HepG2 (cell line): ENCODE data around the gene C16orf54. TPM values are rescaled to one million over a fixed set of nuclear protein-coding genes. Genes with fewer than 3 reads are reported as not detected.

Experiments used
- AGO2 ChIP-seq: fragments of 200-400 bp; formaldehyde crosslinking; optimal IDR thresholded peaks from 2 replicates; pipeline ENCODE3; 2017; ENCODE audit warnings: mild to moderate bottlenecking, low read depth, low read length, moderate library complexity
- ELF3 ChIP-seq: IDR thresholded peaks from 2 replicates; pipeline ENCODE4 v1.6.1; 2016; ENCODE audit warnings: missing genetic modification reagents, missing compliant biosample characterization
- ERF ChIP-seq: IDR thresholded peaks from 2 replicates; pipeline ENCODE4 v1.6.1; 2018; ENCODE audit warnings: missing biosample characterization, missing genetic modification reagents
- FOXC1 ChIP-seq: sonication (generic); formaldehyde crosslinking; IDR thresholded peaks from 2 replicates; pipeline ENCODE4 v1.8.0; 2022; ENCODE audit warnings: mild to moderate bottlenecking, missing genetic modification reagents, borderline replicate concordance
- HDAC1 ChIP-seq: sonication (generic); formaldehyde crosslinking; IDR thresholded peaks from 2 replicates; pipeline ENCODE4 v1.5.1; 2020; ENCODE audit warnings: mild to moderate bottlenecking, missing genetic modification reagents
- HNRNPK ChIP-seq: fragments of 200-400 bp; formaldehyde crosslinking; IDR thresholded peaks from 2 replicates; pipeline ENCODE4 v1.6.1; 2018; ENCODE audit warnings: low read length, low read depth, moderate library complexity, mild to moderate bottlenecking; ENCODE audit not compliant: poor library complexity, severe bottlenecking
- HOXA3 ChIP-seq: sonication (generic); formaldehyde crosslinking; IDR thresholded peaks from 2 replicates; pipeline ENCODE4 v1.5.0; 2020; ENCODE audit warnings: missing genetic modification reagents
- JUN ChIP-seq: sonication (generic); formaldehyde crosslinking; IDR thresholded peaks from 2 replicates; pipeline ENCODE4 v1.4.0; 2020; ENCODE audit warnings: mild to moderate bottlenecking, missing genetic modification reagents
- MYC ChIP-seq: sonication (generic); formaldehyde crosslinking; IDR thresholded peaks from 2 replicates; pipeline ENCODE4 v1.9.0; 2021; ENCODE audit warnings: missing genetic modification reagents, borderline replicate concordance
- NFKBIZ ChIP-seq: IDR thresholded peaks from 2 replicates; pipeline ENCODE4 v1.6.1; 2018; ENCODE audit warnings: missing genetic modification reagents, missing compliant biosample characterization
- NR1H2 ChIP-seq: sonication (generic); formaldehyde crosslinking; IDR thresholded peaks from 2 replicates; pipeline ENCODE4 v1.8.1; 2022; ENCODE audit warnings: low read depth, missing genetic modification reagents, borderline replicate concordance
- POLR2A ChIP-seq, 2 experiments: IDR thresholded peaks; 2 replicates each; pipeline ENCODE4 v1.6.1; 2011; ENCODE audit warnings: low read depth in 2 of 2, low read length in 2 of 2, mild to moderate bottlenecking in 1 of 2, moderate library complexity in 1 of 2; ENCODE audit not compliant: insufficient read depth in 1 of 2
- PRDM10 ChIP-seq: sonication (generic); formaldehyde crosslinking; IDR thresholded peaks from 2 replicates; pipeline ENCODE4 v1.4.0; 2020; ENCODE audit warnings: low read depth, missing genetic modification reagents
- RAD21 ChIP-seq: fragments of 450-650 bp; formaldehyde crosslinking; IDR thresholded peaks from 2 replicates; pipeline ENCODE4 v1.5.0; 2020; ENCODE audit warnings: mild to moderate bottlenecking
- SRY ChIP-seq: sonication (generic); formaldehyde crosslinking; IDR thresholded peaks from 2 replicates; pipeline ENCODE4 v1.8.0; 2022; ENCODE audit warnings: mild to moderate bottlenecking, missing genetic modification reagents
- TBX3 ChIP-seq: fragments of 450-650 bp; IDR thresholded peaks from 2 replicates; pipeline ENCODE4 v1.6.1; 2017; ENCODE audit warnings: antibody characterized with exemption, mild to moderate bottlenecking, inconsistent platforms, borderline replicate concordance
- ZNF280D ChIP-seq: sonication (generic); formaldehyde crosslinking; IDR thresholded peaks from 2 replicates; pipeline ENCODE4 v1.5.1; 2020; ENCODE audit warnings: mild to moderate bottlenecking, missing genetic modification reagents
- polyA plus RNA-seq, 8 experiments: library from polyadenylated mRNA; depleted of rRNA in 3 of 8; stranded (reverse) in 7 of 8; unstranded in 1 of 8; fragments of >200 nt; fragmentation: Illumina TruSeq in 4 of 8; extraction: Trizol in 4 of 8; gene quantifications; 2 replicates each; pipeline versions ENCODE4 v1.2.1 to v1.2.3, GENCODE V29; 2011 to 2016; ENCODE audit warnings: low read depth in 4 of 8, missing spikeins in 1 of 8, mixed read lengths in 1 of 8; ENCODE audit not compliant: insufficient read depth in 1 of 8
- total RNA-seq, 5 experiments: library from RNA; depleted of rRNA; stranded (reverse); fragments of >200 nt; fragmentation: Illumina TruSeq; extraction: Trizol; gene quantifications; 2 replicates each; pipeline ENCODE4 v1.2.3, GENCODE V29; 2016; ENCODE audit warnings: low read depth in 1 of 5
- TF ChIP-seq, protein P1 (sequence below): sonication (generic); formaldehyde crosslinking; IDR thresholded peaks from 2 replicates; pipeline ENCODE4 v1.4.0; 2020; ENCODE audit warnings: missing genetic modification reagents

The C16orf54 gene
- total and polyA plus RNA-seq, 2 of the 13 experiments (the other 11 are each of a cell fraction or from before 2014, with no cell fraction given) = not detected

DNA sequence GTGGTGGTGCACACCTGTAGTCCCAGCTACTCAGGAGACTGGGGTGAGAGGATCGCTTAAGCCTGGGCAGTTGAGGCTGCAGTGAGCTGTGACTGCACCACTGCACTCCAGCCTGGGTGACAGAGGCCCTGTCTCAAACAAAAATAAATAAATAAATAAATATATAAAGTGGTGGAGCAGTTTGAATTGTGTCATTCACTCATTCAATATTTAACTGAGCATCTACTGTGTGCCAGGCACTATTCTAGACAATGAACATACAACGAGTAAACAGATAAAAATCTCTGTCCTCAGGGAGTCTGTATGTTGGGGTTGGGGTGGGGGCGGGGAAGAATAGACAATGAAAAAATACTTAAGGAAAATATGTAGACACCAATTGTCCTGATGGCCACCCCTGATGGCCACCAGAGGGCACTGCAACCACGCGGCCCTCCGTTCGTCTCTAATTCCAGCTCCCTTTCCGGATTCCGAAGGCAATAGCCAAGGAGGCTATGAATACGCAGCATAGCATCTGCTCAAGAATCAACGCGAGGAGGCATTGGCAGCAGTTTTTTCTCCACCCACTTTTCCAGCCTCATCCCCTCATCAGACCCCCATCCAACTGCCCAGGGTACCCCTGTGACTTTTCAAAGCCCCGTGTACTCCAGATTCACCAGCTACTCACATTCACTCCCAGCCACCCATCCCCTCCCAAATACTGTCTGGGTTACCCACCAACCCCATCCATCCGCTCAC lies 45.4 kb downstream of the C16orf54 start (continued):
- TF ChIP-seq ZNF280D (CRISPR knock-in tag) = no peak
- TF ChIP-seq FOXC1 (CRISPR knock-in tag) = no peak
- no peak for TF ChIP-seq PRDM10 (CRISPR knock-in tag)
- TF ChIP-seq NR1H2 (CRISPR knock-in tag) = no peak
- no peak for TF ChIP-seq HDAC1 (CRISPR knock-in tag)
- TF ChIP-seq NFKBIZ (CRISPR knock-in tag) = peak; percentile 45; the same call in 1 of the 2 replicates
- TF ChIP-seq HNRNPK = peak; percentile 83
- no peak for TF ChIP-seq TBX3
- TF ChIP-seq SRY (CRISPR knock-in tag) = no peak
- peak; percentile 42; the same call in 1 of the 2 replicates for TF ChIP-seq ERF (CRISPR knock-in tag)
- peak; percentile 43; the same call in 1 of the 2 replicates for TF ChIP-seq HOXA3 (CRISPR knock-in tag)
- no peak for TF ChIP-seq JUN (CRISPR knock-in tag)
- TF ChIP-seq, protein P1, sequence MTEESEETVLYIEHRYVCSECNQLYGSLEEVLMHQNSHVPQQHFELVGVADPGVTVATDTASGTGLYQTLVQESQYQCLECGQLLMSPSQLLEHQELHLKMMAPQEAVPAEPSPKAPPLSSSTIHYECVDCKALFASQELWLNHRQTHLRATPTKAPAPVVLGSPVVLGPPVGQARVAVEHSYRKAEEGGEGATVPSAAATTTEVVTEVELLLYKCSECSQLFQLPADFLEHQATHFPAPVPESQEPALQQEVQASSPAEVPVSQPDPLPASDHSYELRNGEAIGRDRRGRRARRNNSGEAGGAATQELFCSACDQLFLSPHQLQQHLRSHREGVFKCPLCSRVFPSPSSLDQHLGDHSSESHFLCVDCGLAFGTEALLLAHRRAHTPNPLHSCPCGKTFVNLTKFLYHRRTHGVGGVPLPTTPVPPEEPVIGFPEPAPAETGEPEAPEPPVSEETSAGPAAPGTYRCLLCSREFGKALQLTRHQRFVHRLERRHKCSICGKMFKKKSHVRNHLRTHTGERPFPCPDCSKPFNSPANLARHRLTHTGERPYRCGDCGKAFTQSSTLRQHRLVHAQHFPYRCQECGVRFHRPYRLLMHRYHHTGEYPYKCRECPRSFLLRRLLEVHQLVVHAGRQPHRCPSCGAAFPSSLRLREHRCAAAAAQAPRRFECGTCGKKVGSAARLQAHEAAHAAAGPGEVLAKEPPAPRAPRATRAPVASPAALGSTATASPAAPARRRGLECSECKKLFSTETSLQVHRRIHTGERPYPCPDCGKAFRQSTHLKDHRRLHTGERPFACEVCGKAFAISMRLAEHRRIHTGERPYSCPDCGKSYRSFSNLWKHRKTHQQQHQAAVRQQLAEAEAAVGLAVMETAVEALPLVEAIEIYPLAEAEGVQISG (CRISPR knock-in tag) = peak; percentile 50; the same call in 1 of the 2 replicates
- peak; percentile 91 for TF ChIP-seq RAD21 (CRISPR knock-in tag)
- peak; percentile 54; the same call in 1 of the 2 replicates for TF ChIP-seq MYC
- no peak for TF ChIP-seq AGO2
- no peak for TF ChIP-seq POLR2A (IDR thresholded peaks at IDR 0.05; ENCODE audit: insufficient read depth in 1 of 2, low read depth in 2 of 2, low read length in 2 of 2)
- TF ChIP-seq ELF3 (CRISPR knock-in tag) = peak; percentile 77
